Neural cell (in vitro differentiated cells): ENCODE measurements around the gene THBS1. TPM values are rescaled to one million over a fixed set of nuclear protein-coding genes. Genes with fewer than 3 reads are reported as not detected.

Experiments
- H2AFZ ChIP-seq: fragments of 200-600, 300-800 bp; sonication (generic), shearing (Covaris generic); 2 replicates; pipeline ENCODE4 v1.6.0; 2014; ENCODE audit warnings: low read depth, mild to moderate bottlenecking, antibody characterized with exemption, low read length, moderate library complexity
- H3F3A ChIP-seq: fragments of 200-600 bp; shearing (Covaris generic); 2 replicates; pipeline ENCODE4 v1.6.1; 2016; ENCODE audit warnings: mild to moderate bottlenecking, moderate library complexity, mixed read lengths, antibody characterized with exemption, low read length; ENCODE audit not compliant: insufficient read depth, poor library complexity, severe bottlenecking
- H3K27ac ChIP-seq: fragments of 200-600, 300-800 bp; sonication (generic), shearing (Covaris generic); 2 replicates; pipeline ENCODE4 v1.5.1; 2014; ENCODE audit warnings: mild to moderate bottlenecking, low read length, moderate library complexity
- H3K27me3 ChIP-seq: fragments of 300-800, 200-600 bp; sonication (generic), shearing (Covaris generic); 2 replicates; pipeline ENCODE4 v1.6.0; 2014; ENCODE audit warnings: mild to moderate bottlenecking, low read depth, low read length, moderate library complexity; ENCODE audit not compliant: insufficient read depth
- H3K36me3 ChIP-seq: fragments of 300-800, 200-600 bp; sonication (generic), shearing (Covaris generic); 2 replicates; pipeline ENCODE4 v1.5.1; 2014; ENCODE audit warnings: mild to moderate bottlenecking, antibody characterized with exemption, low read length, moderate library complexity; ENCODE audit not compliant: insufficient read depth
- H3K4me2 ChIP-seq: fragments of 300-800, 200-600 bp; sonication (generic), shearing (Covaris generic); 2 replicates; pipeline ENCODE4 v1.6.0; 2014; ENCODE audit warnings: mild to moderate bottlenecking, low read length
- H3K4me3 ChIP-seq: fragments of 300-800, 200-600 bp; sonication (generic), shearing (Covaris generic); 2 replicates; pipeline ENCODE4 v1.5.1; 2014; ENCODE audit warnings: mild to moderate bottlenecking, low read length, moderate library complexity
- H3K79me2 ChIP-seq: fragments of 200-600 bp; shearing (Covaris generic); replicated peaks from 2 replicates; pipeline ENCODE4 v1.6.0; 2014; ENCODE audit warnings: mild to moderate bottlenecking, low read length, moderate library complexity; ENCODE audit not compliant: insufficient read depth
- H3K9ac ChIP-seq: fragments of 300-800, 200-600 bp; sonication (generic), shearing (Covaris generic); 2 replicates; pipeline ENCODE4 v1.6.1; 2016; ENCODE audit warnings: mild to moderate bottlenecking, low read length, mixed read lengths
- H3K9me2 ChIP-seq: fragments of 200-600 bp; shearing (Covaris generic); 2 replicates; pipeline ENCODE4 v1.6.1; 2016; ENCODE audit warnings: mild to moderate bottlenecking, low read length, mixed read lengths; ENCODE audit not compliant: insufficient read depth
- H3K9me3 ChIP-seq: fragments of 200-600, 300-800 bp; sonication (generic), shearing (Covaris generic); 2 replicates; pipeline ENCODE4 v1.6.1; 2016; ENCODE audit warnings: mild to moderate bottlenecking, mixed run types, low read length, moderate library complexity, mixed read lengths
- H4K20me1 ChIP-seq: fragments of 200-600 bp; shearing (Covaris generic); 2 replicates; pipeline ENCODE4 v1.6.1; 2016; ENCODE audit warnings: mild to moderate bottlenecking, mixed run types; ENCODE audit not compliant: insufficient read depth
- EP300 ChIP-seq: fragments of 450-650 bp; conservative IDR thresholded peaks from 2 replicates; pipeline ENCODE4 v1.6.1; 2014; ENCODE audit warnings: antibody characterized with exemption, mild to moderate bottlenecking, moderate library complexity; ENCODE audit not compliant: poor library complexity, severe bottlenecking
- MXI1 ChIP-seq: fragments of 450-650 bp; conservative IDR thresholded peaks from 2 replicates; pipeline ENCODE4 v1.6.1; 2014; ENCODE audit warnings: antibody characterized with exemption, mild to moderate bottlenecking; ENCODE audit not compliant: poor library complexity, severe bottlenecking
- POLR2AphosphoS5 ChIP-seq: IDR thresholded peaks from 2 replicates; pipeline ENCODE4 v1.6.1; 2012
- RAD21 ChIP-seq: fragments of 450-650 bp; conservative IDR thresholded peaks from 2 replicates; pipeline ENCODE4 v1.6.1; 2014; ENCODE audit warnings: antibody characterized with exemption, mild to moderate bottlenecking, moderate library complexity
- TAF1 ChIP-seq: IDR thresholded peaks from 2 replicates; pipeline ENCODE4 v1.6.1; 2012; ENCODE audit warnings: low read depth
- polyA plus RNA-seq: library from polyadenylated mRNA; depleted of rRNA; stranded (reverse); fragments of >200 nt; gene quantifications from 2 replicates; pipeline ENCODE4 v1.2.3, GENCODE V29; 2014
- TF ChIP-seq, protein P1 (sequence below): IDR thresholded peaks from 2 replicates; pipeline ENCODE4 v1.6.1; 2012; ENCODE audit warnings: borderline replicate concordance

The THBS1 gene
- polyA plus RNA-seq, 1 donor from 2014 or later, result 0.22 TPM

DNA sequence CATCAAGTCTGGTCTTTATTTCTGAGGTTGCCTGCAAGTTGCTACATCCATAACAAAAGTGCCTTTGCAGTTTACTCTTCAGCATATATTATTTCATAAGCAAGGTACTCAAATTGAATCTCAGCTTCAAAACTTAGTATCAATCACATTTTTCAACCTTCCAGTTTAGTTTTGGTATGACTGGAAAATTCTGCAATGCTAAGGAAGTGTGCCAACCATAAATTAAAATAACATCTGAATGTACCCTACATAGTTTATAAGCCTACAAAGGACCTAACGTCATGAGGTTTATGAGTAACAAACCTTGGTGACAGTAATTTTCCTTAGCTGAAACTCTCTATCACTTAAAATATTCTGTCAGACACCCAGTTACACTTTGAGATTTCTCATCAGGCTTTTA is 62.8 kb downstream of the THBS1 start:
- H3F3A ChIP-seq, result no peaks in the 10 kb centered on the region
- H2AFZ ChIP-seq, result no peak overlapping the region
- H3K9ac ChIP-seq, result no peak overlapping the region
- H3K9me3 ChIP-seq, result no peaks in the 10 kb centered on the region
- no peaks in the 10 kb centered on the region for H3K36me3 ChIP-seq
- H3K27ac ChIP-seq, result no peak overlapping the region
- H3K9me2 ChIP-seq, result no peaks in the 10 kb centered on the region
- no peaks in the 10 kb centered on the region for H3K27me3 ChIP-seq
- no peak overlapping the region for H3K4me3 ChIP-seq
- TF ChIP-seq EP300 (no peak), MXI1 (no peak), RAD21 (no peak), TAF1 (no peak)
- H3K4me2 ChIP-seq, result no peak overlapping the region
- H3K79me2 ChIP-seq, result no peaks in the 10 kb centered on the region
- H4K20me1 ChIP-seq, result no peaks in the 10 kb centered on the region

DNA sequence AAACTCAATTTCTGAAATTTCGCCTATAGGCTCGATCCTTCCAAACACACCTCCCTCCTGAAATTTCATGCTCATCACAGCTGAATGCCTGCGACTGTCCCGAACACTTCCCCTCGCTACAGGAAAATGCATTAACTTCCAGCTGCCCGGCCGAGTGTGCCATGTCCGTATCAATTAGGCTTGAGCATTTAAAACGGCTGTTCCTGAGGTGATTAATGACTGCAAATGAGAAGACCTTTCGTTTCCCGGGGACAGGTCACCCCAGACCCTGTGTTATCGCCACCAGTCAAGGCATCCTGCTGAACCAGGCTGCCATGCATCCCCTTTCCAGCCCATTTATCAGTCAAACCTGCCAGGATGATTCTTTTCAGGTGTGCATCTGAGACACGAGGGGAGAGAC is 63.3 kb downstream of the THBS1 start:
- Histone ChIP-seq H3K9ac (no peak overlapping the region), H3K4me2 (no peak overlapping the region)

DNA sequence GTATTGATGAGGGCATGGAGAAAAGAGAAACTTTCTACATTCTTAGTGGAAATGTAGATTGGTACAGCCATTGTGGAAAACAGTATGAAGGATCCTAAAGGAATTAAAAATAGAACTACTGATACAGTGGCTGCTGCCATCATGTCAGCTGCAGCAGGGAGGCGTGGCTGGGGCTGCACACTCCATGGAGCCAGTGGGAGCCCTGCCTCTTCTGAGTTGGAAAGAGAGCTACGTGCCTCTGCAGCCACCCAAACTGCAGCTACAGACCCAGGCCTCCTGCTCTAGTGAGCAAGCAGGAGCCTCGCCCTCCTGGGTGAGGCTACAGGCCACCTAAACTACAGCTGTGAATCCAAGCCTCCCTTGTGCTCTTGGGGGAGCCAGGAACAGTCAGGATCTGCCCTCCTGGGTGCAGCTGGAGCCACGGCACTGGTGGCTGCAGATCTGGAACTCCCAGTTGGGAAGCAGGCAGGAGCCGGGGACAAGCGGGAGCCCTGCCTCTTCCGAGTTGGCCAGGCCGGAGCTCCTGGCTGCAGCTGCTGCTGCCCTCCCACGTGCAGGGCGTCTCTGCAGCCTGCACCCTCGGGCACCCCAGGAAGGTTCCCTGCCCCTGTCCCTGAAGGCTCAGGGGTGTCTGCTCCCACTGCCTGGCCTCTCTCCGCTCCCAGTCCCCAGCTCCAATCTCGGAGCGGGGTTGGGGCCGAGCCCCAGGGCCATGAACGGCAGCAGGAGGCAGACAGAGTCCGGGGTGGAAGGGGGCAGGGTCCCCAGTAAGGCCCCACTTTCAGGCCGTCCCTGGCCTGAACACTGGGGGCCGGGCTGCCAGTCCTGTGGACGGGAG is 64.5 kb downstream of the THBS1 start:
- Histone ChIP-seq H3K79me2 (no peaks in the 10 kb centered on the region), H3K9me3 (no peaks in the 10 kb centered on the region), H3K4me2 (no peak overlapping the region), H3K9ac (no peak overlapping the region), H3K36me3 (no peaks in the 10 kb centered on the region), H3K27me3 (no peaks in the 10 kb centered on the region), H3F3A (no peaks in the 10 kb centered on the region), H3K27ac (no peak overlapping the region), H3K4me3 (no peak overlapping the region), H2AFZ (no peak overlapping the region), H3K9me2 (no peaks in the 10 kb centered on the region), H4K20me1 (no peaks in the 10 kb centered on the region)
- no peak for TF ChIP-seq POLR2AphosphoS5

More for the DNA sequence above, 63.3 kb downstream of the THBS1 start:
- no peaks in the 10 kb centered on the region for H3K27me3 ChIP-seq
- H3K36me3 ChIP-seq, result no peaks in the 10 kb centered on the region
- H2AFZ ChIP-seq, result no peak overlapping the region
- TF ChIP-seq MXI1 (no peak), EP300 (no peak), RAD21 (no peak), POLR2AphosphoS5 (no peak)
- TF ChIP-seq, protein P1, sequence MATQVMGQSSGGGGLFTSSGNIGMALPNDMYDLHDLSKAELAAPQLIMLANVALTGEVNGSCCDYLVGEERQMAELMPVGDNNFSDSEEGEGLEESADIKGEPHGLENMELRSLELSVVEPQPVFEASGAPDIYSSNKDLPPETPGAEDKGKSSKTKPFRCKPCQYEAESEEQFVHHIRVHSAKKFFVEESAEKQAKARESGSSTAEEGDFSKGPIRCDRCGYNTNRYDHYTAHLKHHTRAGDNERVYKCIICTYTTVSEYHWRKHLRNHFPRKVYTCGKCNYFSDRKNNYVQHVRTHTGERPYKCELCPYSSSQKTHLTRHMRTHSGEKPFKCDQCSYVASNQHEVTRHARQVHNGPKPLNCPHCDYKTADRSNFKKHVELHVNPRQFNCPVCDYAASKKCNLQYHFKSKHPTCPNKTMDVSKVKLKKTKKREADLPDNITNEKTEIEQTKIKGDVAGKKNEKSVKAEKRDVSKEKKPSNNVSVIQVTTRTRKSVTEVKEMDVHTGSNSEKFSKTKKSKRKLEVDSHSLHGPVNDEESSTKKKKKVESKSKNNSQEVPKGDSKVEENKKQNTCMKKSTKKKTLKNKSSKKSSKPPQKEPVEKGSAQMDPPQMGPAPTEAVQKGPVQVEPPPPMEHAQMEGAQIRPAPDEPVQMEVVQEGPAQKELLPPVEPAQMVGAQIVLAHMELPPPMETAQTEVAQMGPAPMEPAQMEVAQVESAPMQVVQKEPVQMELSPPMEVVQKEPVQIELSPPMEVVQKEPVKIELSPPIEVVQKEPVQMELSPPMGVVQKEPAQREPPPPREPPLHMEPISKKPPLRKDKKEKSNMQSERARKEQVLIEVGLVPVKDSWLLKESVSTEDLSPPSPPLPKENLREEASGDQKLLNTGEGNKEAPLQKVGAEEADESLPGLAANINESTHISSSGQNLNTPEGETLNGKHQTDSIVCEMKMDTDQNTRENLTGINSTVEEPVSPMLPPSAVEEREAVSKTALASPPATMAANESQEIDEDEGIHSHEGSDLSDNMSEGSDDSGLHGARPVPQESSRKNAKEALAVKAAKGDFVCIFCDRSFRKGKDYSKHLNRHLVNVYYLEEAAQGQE, result no peak
- no peaks in the 10 kb centered on the region for H4K20me1 ChIP-seq
- H3K79me2 ChIP-seq, result no peaks in the 10 kb centered on the region
- H3K9me2 ChIP-seq, result no peaks in the 10 kb centered on the region
- no peaks in the 10 kb centered on the region for H3K9me3 ChIP-seq
- H3K27ac ChIP-seq, result no peak overlapping the region
- no peaks in the 10 kb centered on the region for H3F3A ChIP-seq
- no peak overlapping the region for H3K4me3 ChIP-seq
